Activated CD8-positive, alpha-beta memory T cell treated with anti-CD3 and anti-CD28 coated beads for 4 hours (primary cell): ENCODE data around the gene ABCG1.

Experiments
- DNase-seq, 2 donors: peaks; one replicate each; pipeline ENCODE4 v3.0.0-alpha.2; 2020; ENCODE audit warnings: low read depth in 2 of 2

ABCG1 gene

DNA sequence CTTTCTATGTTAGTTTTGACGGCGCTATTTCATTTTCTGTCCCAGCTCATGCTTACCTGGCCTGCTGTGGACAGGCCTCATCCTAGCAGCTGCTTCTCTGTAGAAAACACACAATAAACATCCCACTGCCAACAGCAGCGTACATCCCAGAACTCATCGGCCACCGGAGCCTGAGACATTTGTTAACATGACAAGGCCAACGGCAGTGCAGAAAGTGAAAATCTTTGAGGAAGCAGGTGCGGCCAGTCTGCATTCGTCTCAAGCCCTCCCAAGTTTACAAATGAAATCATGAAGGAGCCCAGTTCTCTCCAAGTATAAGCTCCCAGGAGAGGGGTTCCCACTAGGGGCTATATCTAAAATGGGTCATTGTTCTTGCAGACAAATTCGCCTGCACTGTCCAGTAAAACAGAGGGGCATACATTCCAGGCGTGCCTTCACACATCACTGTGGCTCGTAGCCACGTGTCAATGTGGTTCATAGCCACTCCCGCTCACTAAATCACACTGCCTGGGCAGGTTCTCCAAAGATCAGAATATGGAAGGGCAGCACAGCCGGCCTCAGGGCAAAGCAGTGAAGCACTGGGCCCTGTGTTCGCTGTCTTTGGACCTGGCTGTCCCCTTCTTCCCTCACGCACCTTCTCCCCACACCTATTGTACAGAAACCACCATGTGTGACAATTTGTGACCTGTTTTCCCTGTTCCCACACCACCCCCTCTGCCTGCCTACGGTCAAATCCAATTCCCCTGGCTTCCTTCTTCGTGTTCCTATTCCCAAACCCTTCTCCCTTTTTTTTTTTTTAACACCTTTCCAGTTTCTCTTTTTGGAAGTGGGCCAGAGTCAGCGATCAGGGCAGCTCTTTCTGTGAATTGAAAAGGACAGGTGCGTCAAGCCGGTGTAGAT, 27.0 kb upstream of the ABCG1 start:
- DNase-seq, result no peak

DNA sequence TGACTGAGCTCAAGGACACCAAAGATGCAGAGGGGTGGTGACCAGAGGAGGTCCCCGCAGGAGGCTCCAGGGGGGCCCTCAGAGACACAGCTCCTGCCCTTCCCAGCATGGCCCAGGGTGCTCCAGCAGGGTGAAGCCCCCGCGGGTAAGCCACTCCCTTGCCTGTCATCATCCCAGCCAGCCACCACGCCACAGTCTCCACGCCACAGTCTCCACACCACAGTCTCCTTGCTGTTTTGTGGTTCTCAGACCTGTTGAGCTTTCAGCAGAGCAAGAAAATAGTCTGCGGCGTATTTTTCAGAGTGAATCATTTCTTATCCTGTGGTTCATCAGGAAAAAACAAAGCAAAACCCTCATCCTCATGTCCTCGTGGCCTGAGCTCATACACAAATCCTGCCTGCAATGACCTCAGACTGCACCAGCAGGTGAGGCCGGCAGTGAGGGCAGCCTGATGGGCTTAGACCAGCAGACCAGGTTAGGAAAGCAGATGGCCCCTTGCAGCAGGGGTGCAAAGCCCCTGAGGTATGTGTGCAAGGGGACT, 25.7 kb upstream of the ABCG1 start:
- DNase-seq, result peak; percentile 20 to 38

DNA sequence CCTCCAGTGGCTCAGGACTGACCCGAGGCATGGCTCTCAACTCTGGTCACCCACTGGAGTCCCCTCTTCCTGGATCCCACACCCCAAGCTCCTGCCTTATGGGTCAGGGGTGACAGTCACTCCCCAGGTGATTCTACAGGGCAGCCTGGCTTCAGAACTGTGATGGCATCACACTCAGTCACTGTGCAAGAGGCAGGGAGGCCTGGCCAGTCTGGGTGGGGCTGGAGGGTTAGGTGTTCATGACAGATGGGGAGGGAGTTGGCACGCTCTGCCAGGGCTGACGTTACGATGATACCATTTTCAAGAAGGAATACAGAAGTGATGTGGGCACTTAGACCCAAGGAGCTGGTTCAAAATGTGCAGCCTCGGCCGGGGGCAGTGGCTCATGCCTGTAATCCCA, 25.2 kb upstream of the ABCG1 start:
- DNase-seq, result no peak

DNA sequence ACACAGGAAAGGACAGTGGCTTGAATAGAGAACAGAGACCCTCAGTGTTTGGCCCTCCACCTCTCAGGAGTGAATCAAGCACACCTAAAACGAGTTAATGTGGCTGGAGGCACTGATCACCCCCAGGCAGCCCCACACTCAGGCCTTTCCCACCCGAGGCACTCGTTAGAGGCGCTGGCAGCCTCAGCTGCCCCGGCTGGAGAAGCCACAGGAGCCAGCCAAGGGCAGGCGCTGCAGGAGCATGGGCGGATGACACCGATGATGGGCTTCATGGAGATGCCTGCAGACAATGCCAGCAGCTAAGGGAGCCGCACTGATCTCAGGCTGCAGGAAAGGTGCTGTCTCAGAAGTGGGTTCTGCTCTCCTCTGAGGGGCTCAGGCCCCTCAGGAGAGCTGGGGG, 24.1 kb upstream of the ABCG1 start:
- no peak for DNase-seq

DNA sequence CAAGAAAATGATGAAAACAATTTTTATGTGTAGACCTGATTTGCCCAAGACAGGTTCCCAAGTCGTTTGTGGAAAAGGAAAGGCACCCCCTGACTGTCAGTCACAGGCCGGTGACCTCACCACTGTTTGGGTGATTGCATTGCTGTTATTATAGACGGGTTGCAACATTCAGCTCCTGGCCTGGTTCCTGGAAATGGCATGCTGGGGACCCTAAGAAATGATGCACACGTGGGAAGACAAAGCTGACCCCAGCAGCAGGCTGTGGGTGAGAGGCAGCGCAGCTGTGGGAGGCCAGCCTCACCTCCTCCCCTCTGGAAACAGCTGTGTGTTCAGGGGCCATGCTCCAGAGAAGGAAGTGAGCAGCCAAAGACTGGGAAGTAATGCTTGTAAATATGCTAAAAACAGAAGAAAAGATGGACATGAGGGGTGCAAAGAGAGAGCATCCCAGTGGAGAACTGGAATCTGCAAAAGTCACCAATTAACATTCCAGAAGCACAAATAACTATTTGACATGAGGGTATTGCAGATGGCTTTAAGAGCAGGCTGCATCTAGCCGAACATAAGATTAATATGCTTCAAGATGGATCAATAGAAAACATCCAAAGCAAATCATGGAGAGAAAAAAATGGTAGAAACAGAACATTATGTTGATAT, 23.4 kb upstream of the ABCG1 start:
- no peak for DNase-seq

DNA sequence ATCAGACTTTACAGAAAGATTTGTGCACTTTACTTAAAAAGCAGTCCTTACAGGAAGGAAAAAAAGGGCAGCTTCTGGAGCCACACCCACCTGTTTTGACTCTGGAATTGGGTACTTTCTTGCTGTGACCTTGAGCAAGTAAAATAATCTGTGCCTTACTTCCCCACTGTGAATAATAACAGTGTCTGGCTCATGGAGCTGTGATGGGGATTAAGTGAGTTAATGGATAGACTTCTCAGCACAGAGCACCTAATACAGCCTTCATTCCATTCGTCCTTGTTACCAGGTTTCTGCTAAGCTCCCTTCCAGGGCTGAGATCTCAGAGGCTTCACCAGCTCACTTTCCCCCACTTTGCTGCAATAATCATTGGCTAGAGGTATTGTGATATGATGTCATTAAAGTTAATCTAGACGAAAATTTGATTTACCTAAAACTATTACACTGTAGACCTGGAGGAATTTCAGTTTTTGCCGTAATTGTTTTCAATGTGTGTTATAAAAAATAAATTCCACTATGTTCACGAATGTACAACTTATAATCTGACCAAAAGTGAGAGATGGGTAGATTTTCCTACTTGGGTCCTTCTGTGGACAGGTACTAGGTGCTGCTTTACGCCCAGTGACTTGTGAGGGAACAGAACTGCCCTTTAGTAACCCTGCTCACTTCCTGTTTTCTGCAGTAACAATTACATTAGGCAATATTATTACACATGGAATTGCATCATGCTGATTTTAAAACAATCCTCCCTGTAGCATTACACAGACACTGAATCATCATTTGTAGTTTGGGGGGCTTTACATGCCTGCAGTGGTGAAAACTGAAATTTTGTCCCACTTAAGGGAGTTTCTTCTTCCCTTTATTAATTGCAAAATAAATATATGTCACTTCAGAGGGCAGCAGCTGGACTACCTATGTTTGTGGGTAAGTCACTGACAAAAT, 19.7 kb upstream of the ABCG1 start:
- DNase-seq, result no peak

DNA sequence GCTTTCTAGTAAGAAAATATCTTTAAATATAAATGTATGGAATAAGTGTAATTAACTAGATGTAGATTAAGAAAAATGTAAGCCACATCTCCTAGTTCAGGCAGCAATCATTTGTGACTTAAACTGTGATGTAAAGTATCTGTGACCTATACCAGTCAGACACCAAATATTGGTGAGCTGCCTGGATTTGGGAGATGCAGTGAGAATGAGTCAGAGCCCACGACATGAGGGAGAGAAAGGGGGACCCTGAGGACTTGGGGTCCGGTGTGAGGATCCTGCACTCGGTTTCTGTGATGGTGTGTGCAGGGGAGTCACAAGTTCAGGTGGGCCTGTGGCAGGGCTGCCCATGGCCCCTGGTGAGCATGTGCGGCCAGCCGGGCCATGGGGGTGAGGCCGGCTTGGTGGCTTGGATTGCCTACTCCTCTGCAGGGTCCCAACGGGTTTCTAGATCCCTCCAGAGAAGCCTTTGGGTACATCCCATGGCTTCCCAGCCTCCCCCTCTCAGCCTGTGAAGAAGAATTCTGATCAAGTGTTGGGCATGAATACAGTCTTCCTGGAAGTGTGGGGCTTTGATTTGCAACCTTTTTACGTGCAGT, 19.0 kb upstream of the ABCG1 start:
- no peak for DNase-seq

DNA sequence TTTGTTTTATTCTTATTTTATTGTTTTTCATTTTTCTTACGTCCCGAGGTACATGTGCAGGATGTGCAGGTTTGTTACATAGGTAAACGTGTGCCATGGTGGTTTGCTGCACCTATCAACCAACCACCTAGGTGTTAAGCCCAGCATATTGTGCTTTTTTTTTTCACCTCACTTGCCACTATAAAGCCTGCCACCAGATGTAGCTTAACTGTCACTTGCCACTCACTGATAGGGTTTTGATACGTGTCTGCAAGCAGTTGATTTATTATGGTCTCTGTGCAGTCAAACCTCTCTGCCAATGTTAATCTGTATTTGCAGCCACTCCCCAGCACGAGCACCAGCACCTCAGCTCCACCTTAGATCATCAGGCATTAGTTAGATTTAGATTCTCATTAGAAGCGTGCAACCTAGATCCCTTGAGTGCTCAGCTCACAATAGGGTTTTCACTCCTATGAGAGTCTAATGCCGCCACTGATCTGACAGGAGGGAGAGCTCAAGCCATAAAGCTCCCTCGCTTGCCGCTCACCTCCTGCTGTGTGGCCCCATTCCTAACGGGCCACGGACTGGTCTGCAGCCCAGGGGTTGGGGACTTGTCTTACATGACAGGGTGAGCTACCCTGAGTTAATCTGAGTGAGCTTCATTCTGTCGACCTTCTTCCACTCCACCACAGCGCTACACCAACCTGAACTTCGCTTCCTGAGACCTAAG, 17.9 kb upstream of the ABCG1 start:
- DNase-seq, result no peak

DNA sequence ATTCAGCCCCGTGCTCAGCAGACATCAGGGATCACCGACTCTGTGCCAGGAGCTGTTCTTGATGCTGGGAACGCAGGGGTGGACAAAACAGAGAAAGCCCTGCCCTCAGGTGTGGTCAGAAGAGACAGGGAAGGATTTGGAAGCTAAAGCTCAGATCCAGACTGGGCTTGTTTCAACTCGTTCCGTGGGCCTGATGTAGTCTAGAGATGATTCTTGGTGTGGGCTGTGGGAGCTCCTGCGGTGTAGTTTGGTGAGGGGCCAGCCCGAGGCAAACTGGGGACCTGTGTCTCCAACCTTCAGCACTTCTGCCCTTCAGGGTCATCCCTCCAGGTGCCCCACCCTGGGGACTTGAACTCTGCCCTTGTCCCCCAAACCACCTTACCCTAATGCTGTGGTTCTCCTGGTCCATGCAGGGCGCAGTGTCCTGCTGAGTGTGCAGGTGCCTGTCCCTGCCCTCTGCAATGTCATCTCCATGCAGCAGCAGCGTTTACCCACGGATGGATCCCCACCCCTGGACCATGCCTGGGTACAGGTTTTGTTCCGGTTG, 17.3 kb upstream of the ABCG1 start:
- no peak for DNase-seq

DNA sequence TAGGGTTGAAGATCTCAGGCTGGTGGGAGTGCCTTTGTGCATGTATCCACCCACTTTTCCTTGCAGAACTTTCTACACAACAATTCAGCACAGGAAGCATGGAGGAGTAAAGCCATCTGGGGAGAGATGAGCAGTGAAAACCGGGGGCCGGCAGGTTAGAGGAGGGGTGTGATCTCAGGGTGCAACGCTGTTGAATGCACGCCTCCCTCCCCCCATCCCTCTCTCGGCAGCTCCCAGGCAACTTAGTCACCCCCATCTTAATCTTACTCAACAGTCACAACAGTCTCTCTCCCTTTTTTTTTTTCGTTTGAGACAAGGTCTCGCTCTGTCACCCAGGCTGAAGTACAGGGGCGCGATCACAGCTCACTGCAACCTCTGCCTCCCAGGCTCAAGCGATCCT, 16.6 kb upstream of the ABCG1 start:
- no peak for DNase-seq

DNA sequence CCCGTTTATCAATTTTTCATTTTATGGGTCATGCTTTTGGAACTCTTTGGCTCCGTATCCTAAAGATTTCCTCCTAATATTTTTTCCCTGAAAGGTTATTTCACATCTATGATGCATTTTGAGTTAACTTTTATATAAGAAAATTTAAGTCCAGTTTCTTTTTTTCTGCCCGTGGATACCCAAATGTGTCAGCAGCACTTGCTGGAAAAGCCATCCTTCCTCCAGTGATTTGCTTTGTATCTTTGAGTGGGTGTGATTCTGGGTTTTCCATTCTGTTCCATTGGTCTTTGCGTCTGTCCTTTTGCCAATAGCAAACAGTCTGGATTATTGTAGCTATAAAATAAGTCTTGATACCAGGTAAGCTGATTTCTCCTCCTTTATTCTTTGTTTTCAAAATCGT, 15.6 kb upstream of the ABCG1 start:
- no peak for DNase-seq

DNA sequence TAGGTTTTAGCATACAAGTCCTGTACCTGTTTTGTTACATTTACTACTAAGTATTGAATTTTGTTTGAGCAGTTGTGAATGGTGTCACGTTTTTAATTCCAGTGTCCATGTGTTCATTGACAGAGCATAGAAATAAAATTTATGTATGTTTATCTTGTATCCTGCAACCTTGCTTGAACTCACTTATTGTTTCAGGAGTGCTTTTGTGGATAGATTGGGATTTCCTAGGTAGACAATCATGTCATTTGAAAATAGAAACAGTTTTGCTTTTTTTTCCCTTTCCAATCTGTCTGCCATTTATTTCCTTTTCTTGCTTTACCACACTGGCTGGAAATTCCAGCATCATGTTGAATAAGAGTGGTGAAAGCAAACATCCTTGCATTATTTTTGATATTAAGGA, 15.0 kb upstream of the ABCG1 start:
- DNase-seq, result no peak

DNA sequence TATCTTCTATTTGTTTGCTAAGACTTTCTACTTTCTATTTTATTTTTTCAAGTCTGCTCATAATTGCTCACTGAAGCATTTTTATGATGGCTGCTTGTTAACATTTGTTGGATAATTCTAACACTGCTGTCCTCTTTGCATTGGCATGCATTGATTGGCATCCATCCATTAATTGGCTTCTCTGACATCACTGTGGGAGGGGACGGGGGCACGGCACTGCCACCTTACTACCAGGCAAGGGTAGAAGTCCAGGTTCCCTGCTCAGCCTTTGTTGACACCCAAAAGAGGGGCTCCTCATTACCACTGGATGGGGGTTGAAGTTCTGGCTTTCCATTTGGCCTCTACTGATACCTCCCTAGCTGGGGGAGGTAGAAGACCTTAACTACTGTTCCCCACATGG, 11.5 kb upstream of the ABCG1 start:
- DNase-seq, result no peak

DNA sequence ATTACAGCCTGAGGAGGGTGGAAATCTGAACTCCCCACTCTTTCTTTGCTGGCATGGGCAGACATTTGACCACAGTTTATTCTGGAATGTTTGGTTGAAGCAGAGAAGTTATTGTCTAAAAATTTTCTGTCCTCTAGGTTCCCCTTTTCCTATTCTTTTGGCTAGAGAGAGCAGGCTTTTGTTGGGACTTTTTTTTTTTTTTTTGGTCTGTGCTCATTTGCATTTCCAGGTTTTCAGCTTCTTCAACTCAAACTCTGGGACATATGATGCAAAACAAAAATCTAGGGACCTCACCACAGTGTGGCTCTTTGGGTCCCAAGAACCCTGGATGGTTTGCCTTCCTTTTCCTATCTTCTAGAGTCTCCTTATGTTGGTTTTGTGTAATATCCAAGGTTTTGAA, 10.9 kb upstream of the ABCG1 start:
- no peak for DNase-seq

DNA sequence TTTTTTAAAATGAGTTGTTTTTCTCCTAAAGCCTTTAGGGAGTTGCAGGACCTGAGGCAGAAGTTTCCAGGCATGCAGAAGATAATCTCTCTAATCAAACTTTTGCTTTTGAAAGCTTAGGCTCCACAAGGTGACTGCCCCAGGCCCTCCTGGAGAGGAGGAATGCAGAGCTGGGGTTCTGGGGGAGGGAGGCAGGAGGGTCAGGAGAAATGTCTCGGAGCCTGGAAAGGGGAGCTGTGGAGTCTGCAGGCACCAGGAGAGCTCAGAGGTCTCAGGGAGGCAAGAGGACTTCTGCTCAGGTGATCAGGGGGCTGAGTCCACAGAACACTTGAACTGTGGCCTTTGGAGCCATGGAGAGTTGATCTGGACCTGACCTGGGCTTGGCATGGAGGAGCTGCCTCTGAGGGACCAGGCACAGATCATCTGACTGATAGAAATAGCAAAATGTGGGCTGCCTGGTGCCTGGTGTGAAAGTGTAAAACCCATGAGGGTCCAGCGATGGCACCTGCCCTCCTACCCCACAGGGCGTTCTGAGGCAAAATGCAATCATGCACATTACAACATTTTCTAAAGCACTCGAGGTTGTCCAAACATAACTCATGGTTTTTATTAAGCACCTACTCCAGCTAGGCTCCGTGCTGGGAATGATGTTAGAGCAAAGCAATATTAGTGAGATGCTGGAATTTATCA, 10.0 kb upstream of the ABCG1 start:
- DNase-seq, result no peak

DNA sequence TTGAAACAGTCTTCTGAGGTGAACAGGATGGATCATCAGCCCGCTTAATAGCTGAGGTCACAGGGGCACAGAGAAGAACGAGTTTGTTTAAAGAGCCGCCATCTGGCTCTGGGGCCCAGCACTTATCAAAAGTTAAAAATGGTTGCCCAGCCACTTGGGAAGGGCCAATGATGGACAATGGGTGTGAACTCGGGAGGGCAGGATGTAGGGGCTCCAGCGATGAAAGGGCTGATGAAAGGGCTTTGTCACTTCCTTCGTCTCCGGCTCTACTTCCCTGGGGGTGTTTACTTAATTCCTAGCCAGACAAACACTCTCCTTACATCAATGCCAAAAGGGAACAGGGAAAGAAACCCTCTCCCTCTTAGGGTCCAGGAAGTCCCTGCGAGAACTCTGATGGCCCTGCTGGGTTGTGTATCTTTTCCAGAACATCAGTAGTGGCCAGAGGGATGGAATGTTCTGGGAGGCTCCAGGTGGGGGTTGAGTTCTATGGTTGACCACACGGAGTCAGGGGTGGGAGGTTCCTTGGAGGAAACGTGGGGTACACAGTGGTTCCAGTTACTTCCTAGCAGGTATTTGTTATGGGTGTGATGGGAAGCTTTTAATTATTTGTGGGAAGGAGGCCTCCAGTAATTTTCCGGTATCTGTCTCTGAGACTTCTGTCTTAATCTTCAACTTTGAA, 9.0 kb upstream of the ABCG1 start:
- DNase-seq, result no peak

DNA sequence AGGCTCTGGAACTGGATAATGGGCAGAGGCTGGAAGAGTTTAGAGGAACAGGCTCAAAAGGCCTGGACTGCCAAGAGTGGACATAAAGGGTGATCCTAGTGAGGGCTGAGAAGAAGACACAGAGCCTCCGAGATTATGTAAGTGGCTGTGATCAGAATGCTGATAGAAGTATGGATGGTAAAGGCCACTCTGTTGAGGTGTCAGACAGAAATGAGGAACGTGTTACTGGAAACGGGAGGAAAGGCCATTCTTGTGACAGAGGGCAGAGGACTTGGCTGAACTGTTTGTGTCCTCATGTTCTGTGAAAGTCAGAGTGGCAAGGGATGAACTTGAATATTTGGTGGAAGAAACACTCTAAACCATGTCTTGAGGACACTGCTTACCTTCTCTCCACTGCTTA, 6.7 kb upstream of the ABCG1 start:
- DNase-seq, result no peak

DNA sequence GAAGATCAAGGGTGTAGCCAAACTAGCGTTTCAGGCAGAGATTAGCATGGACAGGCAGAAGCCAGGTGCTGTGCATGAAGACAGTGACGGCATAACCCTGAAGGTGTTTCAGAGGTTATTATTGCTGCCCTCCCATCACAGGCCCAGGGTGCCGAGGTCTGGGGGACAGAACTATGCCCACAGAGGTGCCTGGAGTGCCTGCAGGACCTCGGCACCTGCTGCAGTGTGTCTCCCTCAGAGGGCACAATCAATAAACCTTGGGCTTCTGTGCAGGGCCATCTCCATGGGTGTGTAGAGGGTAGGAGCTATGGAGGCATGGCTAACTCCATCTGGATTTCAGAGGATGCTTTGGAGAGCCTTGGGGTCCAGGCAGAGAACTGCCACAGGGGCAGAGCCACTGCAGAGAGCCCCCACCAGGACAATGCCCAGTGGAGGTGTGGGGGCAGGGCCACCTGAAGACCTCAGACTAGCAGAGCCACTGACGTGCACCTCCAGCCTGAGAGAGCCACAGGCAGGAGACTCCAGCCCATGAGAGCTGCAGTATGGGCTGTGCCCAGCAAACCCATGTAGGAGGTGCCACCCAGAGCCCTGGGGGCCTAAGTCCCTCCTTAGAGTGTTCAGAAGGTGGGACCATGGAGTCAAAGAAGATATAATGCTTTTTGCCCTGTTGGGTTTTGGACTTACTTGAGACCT, 5.7 kb upstream of the ABCG1 start:
- DNase-seq, result no peak
